Heart left ventricle (tissue), 13 donors: ENCODE measurements around the gene CTTN.

Experiments
- POLR2A ChIP-seq, 2 donors: fragments of 450-650 bp; IDR thresholded peaks; one replicate each; pipeline ENCODE4 v1.6.1; 2017; ENCODE audit warnings: antibody characterized with exemption in 2 of 2, mild to moderate bottlenecking in 2 of 2, moderate library complexity in 2 of 2
- TF ChIP-seq, protein P1 (sequence below), 12 donors: fragments of 200-600 bp; sonication (generic) in 4 of 12; IDR thresholded peaks; one replicate each; pipeline versions ENCODE4 v1.5.0 to v1.8.0; 2018 to 2022; ENCODE audit warnings: antibody characterized with exemption in 12 of 12, mild to moderate bottlenecking in 5 of 12
- donor health status: ischemic (EF 13 %, LVEDD 7.1; RV severe dilation, severe dysfunction).
- donor health status: DM: no; HTN: yes; CAD: no.
- donor health status: DM: no; HTN: no; CAD: no.
- donor health status: ischemic (EF 25% LVEDD 6.9; RV normal size, moderate dysfunction).
- donor health status: ischemic (EF 25% LVEDD 5.7; RV mildly dilated, moderate dysfunction).
- donor health status: ischemic (EF 35%, LVEDD 5.7; RV mildly dilated, moderate dysfunction).
- donor health status: nonischemic (EF 11% LVEDD 7.7; RV severe dilation, severe dysfunction).
- donor health status: DM: yes; HTN: yes; CAD: no.
- donor health status: PGD.
- donor health status: ischemic (EF 29% LVEDD 5.4; RV normal size, mild dysfunction).
- donor health status: nonischemic (EF 23%, LVEDD 6.1; RV moderate dilation, normal function).

DNA sequence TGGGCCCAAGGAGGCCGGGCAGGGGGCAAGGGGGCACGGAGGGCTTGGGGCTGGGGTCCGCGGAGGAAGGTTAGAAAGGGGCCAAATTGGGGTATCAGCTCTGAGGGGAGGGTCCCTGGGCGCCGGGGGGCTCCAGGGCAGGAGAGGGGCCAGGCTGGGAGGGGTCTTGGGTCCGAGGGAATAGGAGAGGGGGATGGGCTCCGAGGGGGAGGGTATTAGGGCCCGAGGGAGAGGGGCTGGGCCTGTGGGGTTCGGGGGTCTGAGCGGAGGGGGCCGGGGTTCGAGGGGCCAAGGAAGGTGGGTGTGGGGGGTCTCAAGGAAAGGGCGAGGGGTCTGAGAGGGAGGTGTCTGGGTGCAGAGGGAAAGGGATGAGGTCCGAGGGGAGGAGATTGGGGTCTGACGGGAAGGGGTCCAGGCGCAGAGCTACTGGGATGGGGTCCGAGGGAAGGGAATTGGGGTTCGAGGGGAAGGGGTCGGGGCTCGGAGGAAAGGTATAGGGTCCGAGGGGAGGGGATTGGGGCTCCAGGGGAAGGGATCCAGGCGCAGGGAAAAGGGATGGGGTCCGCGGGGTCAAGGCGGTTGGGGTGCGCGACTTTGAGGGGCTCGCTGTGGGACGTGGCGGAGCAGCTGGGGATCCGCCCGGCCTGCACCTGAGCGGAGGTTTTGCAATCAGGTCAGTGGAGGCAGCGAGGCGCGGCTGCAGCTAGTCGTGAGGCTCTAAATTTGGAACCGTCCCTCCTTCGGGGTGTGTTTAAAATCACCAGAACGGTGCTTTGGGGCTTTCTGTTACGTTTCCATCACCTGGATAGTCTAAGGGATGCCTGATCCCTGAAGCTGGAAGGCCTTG lies 728 bp downstream of the CTTN start:
- TF ChIP-seq, protein P1, sequence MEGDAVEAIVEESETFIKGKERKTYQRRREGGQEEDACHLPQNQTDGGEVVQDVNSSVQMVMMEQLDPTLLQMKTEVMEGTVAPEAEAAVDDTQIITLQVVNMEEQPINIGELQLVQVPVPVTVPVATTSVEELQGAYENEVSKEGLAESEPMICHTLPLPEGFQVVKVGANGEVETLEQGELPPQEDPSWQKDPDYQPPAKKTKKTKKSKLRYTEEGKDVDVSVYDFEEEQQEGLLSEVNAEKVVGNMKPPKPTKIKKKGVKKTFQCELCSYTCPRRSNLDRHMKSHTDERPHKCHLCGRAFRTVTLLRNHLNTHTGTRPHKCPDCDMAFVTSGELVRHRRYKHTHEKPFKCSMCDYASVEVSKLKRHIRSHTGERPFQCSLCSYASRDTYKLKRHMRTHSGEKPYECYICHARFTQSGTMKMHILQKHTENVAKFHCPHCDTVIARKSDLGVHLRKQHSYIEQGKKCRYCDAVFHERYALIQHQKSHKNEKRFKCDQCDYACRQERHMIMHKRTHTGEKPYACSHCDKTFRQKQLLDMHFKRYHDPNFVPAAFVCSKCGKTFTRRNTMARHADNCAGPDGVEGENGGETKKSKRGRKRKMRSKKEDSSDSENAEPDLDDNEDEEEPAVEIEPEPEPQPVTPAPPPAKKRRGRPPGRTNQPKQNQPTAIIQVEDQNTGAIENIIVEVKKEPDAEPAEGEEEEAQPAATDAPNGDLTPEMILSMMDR (IDR thresholded peaks at IDR 0.05): no peak
- TF ChIP-seq POLR2A (IDR thresholded peaks at IDR 0.05): no peak
